ENCODE data around the gene RASSF4. TPM values are rescaled to one million over a fixed set of nuclear protein-coding genes. Genes with fewer than 3 reads are reported as not detected.

RASSF4 gene
- total RNA-seq, 1 donor from 2014 or later, result 9.5 TPM

- no peak for DNase-seq
These were observed 30.7 kb downstream of the RASSF4 start for GRCh38 chr10:44990302-44990655.

DNA sequence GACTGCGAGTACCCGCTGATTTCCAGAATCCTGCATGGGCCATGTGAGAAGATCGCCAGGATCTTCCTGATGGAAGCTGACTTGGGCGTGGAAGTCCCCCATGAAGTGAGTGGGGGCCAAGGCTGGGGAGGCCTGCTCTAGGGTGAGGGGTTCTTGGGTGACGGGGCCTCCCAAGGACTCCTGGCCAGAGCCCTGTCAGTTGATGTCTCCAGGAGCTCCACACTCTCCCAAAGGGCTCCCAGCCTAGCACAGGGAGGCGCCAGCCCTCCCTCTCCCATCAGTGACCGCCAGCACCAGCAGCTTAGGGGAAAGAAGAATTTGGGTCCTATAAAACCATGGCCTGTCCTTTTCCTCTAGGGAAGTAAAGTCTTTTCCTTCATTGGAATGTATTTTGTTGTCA, 31.4 kb downstream of the RASSF4 start:
- no peak for DNase-seq

DNA sequence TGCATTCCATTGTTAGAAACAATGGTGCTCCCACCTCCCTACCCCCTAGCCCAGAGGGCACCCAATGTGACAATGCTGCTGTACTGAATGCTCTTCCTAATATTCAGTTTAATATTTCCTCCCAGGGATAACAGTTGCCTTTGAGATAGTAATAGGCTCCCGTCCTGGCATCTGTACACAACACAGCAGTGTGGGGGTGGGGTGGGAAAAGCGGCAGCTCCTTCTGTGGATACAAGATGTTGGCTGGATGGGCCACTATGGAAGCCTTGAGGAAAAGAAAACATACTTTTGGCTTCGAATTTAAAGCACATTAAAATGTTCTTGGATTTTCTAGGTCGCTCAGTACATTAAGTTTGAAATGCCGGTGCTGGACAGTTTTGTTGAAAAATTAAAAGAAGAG, 32.0 kb downstream of the RASSF4 start:
- DNase-seq, result no peak

DNA sequence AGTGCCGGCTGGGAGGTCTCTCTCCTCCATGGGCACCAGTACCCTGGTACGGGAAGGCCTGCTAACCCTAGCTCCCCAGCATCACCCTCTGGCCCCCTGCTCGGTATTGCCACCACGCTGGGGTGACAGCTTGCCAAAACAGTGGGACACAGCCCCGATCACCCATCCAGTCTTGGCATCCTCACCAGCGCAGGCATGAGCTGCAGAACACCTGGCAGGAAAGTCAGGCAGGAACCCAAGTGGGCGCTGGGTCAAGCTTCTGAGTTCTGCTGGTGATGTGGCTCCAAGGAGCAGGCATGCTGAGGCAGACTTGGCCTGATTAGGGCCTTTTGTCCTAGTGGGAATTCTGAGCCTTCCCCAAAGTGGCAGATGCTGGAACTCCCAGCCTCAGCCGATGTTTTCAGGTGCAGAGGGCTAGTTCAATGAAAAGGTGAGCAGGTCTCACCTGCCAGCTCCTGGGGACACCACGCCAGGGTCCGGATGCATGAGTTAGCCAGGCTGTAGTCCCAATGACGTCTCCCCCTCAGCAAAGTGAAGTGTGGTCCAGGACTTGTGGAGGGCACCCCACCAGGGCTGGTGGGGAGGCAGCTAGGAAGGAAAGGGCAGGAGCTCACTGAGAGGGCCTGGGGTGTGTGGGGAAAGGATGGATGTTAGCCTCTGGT, 32.6 kb downstream of the RASSF4 start:
- DNase-seq, result no peak

DNA sequence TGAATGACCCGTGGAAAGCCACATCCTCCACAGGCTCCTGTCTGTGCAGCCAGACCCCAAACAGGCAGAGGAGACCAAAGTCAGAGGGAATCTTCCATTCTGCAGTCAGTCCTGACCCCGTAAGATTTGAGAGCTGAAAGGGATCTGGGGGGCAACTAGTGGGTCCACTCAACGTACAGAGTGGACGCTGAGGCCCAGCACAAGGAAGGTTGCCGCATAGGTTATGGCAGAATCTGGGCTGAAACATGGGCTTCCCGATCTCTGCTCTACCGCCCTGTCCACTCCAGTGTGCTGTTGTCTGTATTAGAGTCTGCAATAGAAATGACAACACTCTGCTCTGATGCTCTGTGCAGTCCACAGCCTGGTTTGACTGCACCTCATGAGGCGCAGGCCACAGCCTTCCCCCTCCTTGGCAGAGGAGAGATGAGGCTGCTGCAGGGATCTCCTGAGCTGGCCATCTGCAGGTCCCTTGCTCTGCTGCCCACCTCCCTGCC, 33.2 kb downstream of the RASSF4 start:
- DNase-seq, result no peak

- DNase-seq, result no peak
These were observed 33.8 kb downstream of the RASSF4 start for GRCh38 chr10:44993226-44993921.

GRCh38 chr10:44993922-44994751, 34.5 kb downstream of the RASSF4 start:
- DNase-seq, result no peak

GRCh38 chr10:44994752-44995530, 35.3 kb downstream of the RASSF4 start:
- no peak for DNase-seq

GRCh38 chr10:44995581-44995913, 35.9 kb downstream of the RASSF4 start:
- DNase-seq, result no peak

GRCh38 chr10:44995914-44996669, 36.5 kb downstream of the RASSF4 start:
- peak; percentile 53 for DNase-seq

DNA sequence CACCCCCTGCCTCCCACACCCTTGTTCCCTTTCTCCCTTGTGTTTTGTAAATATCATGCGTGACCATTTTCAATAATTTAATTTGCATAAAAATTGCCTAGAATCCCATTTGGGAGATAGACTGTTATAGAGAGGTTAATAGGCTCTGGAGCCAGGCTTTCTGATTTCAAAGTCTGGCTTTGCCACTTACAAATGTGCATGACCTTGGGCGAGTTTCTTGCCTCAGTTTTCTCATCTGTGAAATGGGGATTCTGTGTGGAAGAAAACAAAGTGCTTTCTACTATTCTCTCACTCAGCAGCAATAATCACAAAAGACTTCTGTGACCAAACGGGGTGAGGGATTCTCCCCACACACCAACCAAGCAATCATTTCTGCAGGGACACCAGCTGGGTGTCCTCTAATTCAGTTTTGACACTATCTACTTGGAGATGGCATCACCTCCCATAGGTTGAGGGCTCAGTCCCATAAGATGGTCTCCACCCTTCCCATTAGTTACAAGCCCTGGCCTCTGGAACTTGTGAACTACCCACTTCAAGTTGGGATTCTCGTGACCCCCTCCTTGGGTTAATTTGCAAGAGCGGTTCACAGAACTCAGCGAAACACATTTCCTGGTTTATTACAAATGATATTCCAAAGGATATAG, 37.6 kb downstream of the RASSF4 start:
- no peak for DNase-seq

DNA sequence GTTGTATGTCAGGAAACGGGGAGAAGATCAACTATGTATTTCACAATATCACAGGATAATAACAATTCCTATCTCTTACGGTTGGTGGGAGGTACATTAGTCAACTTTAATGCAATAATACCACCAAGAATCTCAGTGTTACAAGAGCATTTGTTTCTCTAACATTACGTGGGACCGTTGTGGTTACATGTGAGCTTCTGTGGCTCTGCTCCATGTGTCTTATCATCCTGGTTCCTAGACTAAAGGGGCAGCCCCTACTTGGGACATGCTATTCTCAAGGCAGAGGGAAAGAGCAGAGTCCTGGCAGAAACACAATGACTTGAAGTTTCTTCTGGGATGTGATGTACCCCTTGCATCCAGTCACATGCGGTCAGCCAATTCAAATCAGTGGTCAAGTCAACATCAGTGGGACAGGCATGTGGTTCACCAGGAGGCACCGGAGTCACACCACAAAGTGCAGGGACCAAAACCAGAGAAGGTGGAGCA, 38.6 kb downstream of the RASSF4 start:
- DNase-seq, result no peak

- peak; percentile 77 for DNase-seq
These were observed 40.6 kb downstream of the RASSF4 start for GRCh38 chr10:45000138-45000751.

DNA sequence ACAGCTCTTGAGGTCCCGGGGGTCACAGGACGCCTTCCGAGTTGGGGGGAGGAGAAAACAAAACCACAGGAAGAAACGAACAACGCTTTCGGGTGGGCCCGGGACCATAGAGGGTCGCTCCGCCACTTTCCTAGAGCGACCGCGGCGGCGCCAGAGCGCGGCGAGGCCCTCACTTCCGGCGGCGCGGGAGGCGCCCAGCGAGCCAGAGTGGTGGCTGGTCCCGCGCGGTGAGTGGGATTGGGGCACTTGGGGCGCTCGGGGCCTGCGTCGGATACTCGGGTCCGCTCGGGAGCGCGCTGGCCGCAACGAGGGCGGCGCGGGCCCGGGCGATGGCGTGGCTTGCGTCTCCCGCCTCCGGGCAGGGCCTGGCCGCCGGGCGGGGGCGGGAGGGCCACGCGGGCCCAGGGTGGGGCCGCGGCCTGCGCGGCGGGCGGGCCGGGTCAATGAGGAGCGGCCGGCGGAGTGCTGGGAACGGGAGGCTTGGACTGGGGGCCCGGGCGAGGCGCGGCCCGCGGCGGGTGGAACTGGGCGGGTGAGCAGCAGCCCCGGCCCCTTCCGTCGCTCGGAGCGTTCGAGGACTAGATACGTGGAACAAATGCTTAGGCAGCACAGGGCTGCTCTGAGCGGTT, 41.3 kb downstream of the RASSF4 start, which contains the start of gene ZNF22:
TSS of gene ZNF22 (plus strand) at position 172 of the 629 bp plus-strand sequence. CDS start 2,446 bp downstream, outside the sequence.
- DNase-seq, result peak; percentile 77

DNA sequence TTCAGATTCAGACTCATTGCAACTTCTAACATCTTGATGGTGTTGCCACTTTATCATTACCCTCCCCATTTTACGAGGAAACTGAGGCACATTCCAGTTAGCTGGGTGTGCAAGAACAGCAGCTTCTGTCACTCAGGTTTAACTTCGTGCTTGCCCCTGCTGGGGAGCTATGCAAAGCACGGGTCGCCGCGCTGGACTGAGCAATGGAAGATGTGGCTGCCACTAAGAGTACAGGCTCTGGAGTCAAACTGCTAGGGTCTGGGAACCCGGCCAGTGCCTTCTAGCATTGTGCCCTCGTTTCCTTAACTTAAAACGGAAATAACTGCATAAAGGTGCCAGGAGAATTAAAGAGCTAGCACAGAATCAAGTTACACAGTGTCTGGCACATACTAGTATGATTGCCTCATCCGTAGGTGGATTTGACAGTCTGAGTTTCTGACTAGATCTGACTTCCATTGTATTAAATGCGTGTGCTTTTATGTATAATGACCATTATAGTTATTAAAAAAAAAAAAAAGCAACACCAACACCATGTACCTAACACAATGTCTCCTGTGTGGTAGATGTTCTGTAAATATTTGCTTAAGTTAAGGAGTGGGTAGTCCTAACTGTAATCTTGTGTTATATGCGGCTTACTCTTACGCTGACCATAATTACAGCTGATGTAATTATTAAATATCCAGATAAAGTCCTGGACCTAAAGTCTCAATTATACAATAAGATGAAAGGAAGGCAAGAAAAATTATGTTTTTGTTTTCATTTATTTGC, 42.0 kb downstream of the RASSF4 start:
- DNase-seq, result peak; percentile 55

DNA sequence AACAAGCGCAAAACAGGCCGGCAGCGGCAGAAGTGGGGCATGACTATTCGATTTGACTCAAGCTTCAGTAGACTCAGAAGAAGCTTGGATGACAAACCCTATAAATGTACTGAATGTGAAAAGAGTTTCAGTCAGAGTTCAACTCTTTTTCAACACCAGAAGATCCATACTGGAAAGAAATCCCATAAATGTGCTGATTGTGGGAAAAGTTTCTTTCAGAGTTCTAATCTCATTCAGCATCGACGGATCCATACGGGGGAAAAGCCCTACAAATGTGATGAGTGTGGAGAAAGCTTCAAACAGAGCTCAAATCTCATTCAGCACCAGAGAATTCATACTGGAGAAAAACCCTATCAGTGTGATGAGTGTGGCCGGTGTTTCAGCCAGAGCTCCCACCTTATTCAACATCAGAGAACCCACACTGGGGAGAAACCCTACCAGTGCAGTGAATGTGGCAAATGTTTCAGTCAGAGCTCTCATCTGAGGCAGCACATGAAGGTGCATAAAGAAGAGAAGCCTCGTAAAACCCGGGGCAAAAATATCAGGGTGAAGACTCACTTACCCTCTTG, 43.9 kb downstream of the RASSF4 start:
- DNase-seq, result no peak

- no peak for DNase-seq
These were observed 45.1 kb downstream of the RASSF4 start for GRCh38 chr10:45004661-45005060.

DNA sequence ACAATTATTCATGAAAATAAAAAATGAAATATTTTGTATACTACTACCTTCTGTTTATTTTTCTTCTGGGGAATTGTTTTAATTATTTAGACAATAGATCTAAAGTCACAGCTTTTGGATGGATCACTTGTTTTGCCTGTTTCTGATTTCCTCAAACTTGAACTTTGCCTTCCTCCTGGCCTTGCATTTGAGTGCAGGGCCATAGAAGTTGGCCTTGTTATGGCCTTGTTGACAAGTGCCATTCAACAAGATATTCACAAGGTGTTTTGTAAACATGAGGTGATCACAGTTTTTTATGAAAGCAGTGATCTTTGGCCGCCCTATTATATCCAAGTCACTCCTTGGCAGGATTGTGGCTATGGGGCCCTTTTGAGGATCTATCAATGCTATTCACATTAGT, 45.7 kb downstream of the RASSF4 start:
- DNase-seq, result no peak

Data from skin of body (tissue), 2 donors.